Stimulated activated CD4-positive, alpha-beta T cell treated with anti-CD3 and anti-CD28 coated beads, Interleukin-15, amount 100 ng/mL, for 1 hour (primary cell): Measurements from ENCODE around the gene C11orf91.
"Not testable (repeated sequence)": the region's sequence is repeated elsewhere in the genome, so short reads cannot be mapped to it uniquely, and the experiment has no call there.

Source experiments
- DNase-seq, 2 donors: peaks; one replicate each; pipeline ENCODE4 v3.0.0-alpha.2; 2020; ENCODE audit warnings: low read depth in 1 of 2, low spot score in 1 of 2

C11orf91 gene

GRCh38 chr11:33672273-33672672, 28.4 kb downstream of the C11orf91 start:
- no peak for DNase-seq

GRCh38 chr11:33670250-33671011, 30.2 kb downstream of the C11orf91 start:
- DNase-seq, result no peak

GRCh38 chr11:33669598-33670249, 30.9 kb downstream of the C11orf91 start:
- DNase-seq, result no peak

GRCh38 chr11:33668951-33669596, 31.6 kb downstream of the C11orf91 start:
- no peak for DNase-seq

- DNase-seq, result no peak
These were observed 32.2 kb downstream of the C11orf91 start for GRCh38 chr11:33668468-33668825.

GRCh38 chr11:33667819-33668467, 32.7 kb downstream of the C11orf91 start:
- no peak for DNase-seq

- no peak for DNase-seq
These were observed 35.1 kb downstream of the C11orf91 start for GRCh38 chr11:33665350-33666106.

- DNase-seq, result no peak
These were observed 35.8 kb downstream of the C11orf91 start for GRCh38 chr11:33664827-33665226.

GRCh38 chr11:33664166-33664565, 36.5 kb downstream of the C11orf91 start:
- DNase-seq, result no peak

GRCh38 chr11:33663121-33663520, 37.5 kb downstream of the C11orf91 start:
- no peak for DNase-seq

GRCh38 chr11:33661526-33661925, 39.1 kb downstream of the C11orf91 start:
- not testable (repeated sequence) for DNase-seq

- DNase-seq, result no peak
These were observed 39.7 kb downstream of the C11orf91 start for GRCh38 chr11:33660962-33661361.

- no peak for DNase-seq
These were observed 41.1 kb downstream of the C11orf91 start for GRCh38 chr11:33659370-33660139.

GRCh38 chr11:33658195-33658900, 42.3 kb downstream of the C11orf91 start:
- no peak for DNase-seq

GRCh38 chr11:33657757-33658156, 42.9 kb downstream of the C11orf91 start:
- DNase-seq, result no peak

- no peak for DNase-seq
These were observed 43.9 kb downstream of the C11orf91 start for GRCh38 chr11:33656768-33657167.

- DNase-seq, result no peak
These were observed 44.6 kb downstream of the C11orf91 start for GRCh38 chr11:33655842-33656600.

GRCh38 chr11:33654594-33654993, 46.0 kb downstream of the C11orf91 start:
- DNase-seq, result no peak

- DNase-seq, result no peak
These were observed 47.7 kb downstream of the C11orf91 start for GRCh38 chr11:33652930-33653329.
